ENCODE data around the gene TGFBR3L. TPM values are rescaled to one million over a fixed set of nuclear protein-coding genes. Genes with fewer than 3 reads are reported as not detected.

TGFBR3L gene
- total RNA-seq, 1 donor from 2014 or later: 1.8 TPM

- H3K27ac Mint-ChIP-seq: peak overlapping the region; percentile 15
- Histone ChIP-seq H3K27ac (no peak overlapping the region), H3K4me1 (peaks cover 8% of the 10 kb centered on the region), H2AFZ (replicated peaks) (no peak overlapping the region), H3K79me2 (ENCODE audit: low read depth) (peaks cover 8% of the 10 kb centered on the region), H3K4me3 (no peak overlapping the region), H3K27me3 (peaks cover 13% of the 10 kb centered on the region), H4K20me1 (ENCODE audit: low read depth) (peaks cover 70% of the 10 kb centered on the region), H3K9me3 (ENCODE audit: low read depth) (no peaks in the 10 kb centered on the region), H3F3A (ENCODE audit: low read depth) (peaks cover 53% of the 10 kb centered on the region), H3K36me3 (no peaks in the 10 kb centered on the region), H3K9ac (no peak overlapping the region), H3K4me2 (no peak overlapping the region)
- TF ChIP-seq EZH2phosphoT487 (IDR thresholded peaks at IDR 0.05): no peak
- no peak for TF ChIP-seq CTCF (IDR thresholded peaks at IDR 0.05)
- no peak for TF ChIP-seq EZH2 (IDR thresholded peaks at IDR 0.05)
- H3K36me3 Mint-ChIP-seq: peaks cover 7% of the 10 kb centered on the region
- peak overlapping the region; percentile 61 for H3K4me3 Mint-ChIP-seq
- H3K9me3 Mint-ChIP-seq: no peaks in the 10 kb centered on the region
- DNase-seq (ENCODE audit: low spot score): no peak
- peaks cover 19% of the 10 kb centered on the region for H3K27me3 Mint-ChIP-seq (ENCODE audit: insufficient read depth, low read depth)
- peaks cover 37% of the 10 kb centered on the region for H3K4me1 Mint-ChIP-seq
These were observed 8.9 kb downstream of the TGFBR3L start for GRCh38 chr19:7923295-7924191.

- Mint-ChIP-seq H3K9me3 (no peaks in the 10 kb centered on the region), H3K36me3 (peaks cover 7% of the 10 kb centered on the region), H3K27ac (no peak overlapping the region), H3K4me3 (peak overlapping the region; percentile 84), H3K4me1 (peaks cover 43% of the 10 kb centered on the region), H3K27me3 (ENCODE audit: insufficient read depth, low read depth) (peaks cover 19% of the 10 kb centered on the region)
- no peak for DNase-seq (ENCODE audit: low spot score)
- no peak overlapping the region for H3K27ac ChIP-seq
- peaks cover 57% of the 10 kb centered on the region for H3F3A ChIP-seq (ENCODE audit: low read depth)
- H3K4me3 ChIP-seq: no peak overlapping the region
- no peak for TF ChIP-seq CTCF (IDR thresholded peaks at IDR 0.05)
- no peak for TF ChIP-seq EZH2phosphoT487 (IDR thresholded peaks at IDR 0.05)
- TF ChIP-seq EZH2 (IDR thresholded peaks at IDR 0.05): no peak
- H3K36me3 ChIP-seq: no peaks in the 10 kb centered on the region
- H3K4me2 ChIP-seq: no peak overlapping the region
- H3K79me2 ChIP-seq (ENCODE audit: low read depth): peaks cover 8% of the 10 kb centered on the region
- peaks cover 8% of the 10 kb centered on the region for H3K4me1 ChIP-seq
- peaks cover 66% of the 10 kb centered on the region for H4K20me1 ChIP-seq (ENCODE audit: low read depth)
- peaks cover 6% of the 10 kb centered on the region for H3K27me3 ChIP-seq
- no peak overlapping the region for H2AFZ ChIP-seq (replicated peaks)
- no peaks in the 10 kb centered on the region for H3K9me3 ChIP-seq (ENCODE audit: low read depth)
- H3K9ac ChIP-seq: no peak overlapping the region
These were observed 9.6 kb downstream of the TGFBR3L start for GRCh38 chr19:7924241-7924640.

GRCh38 chr19:7924651-7925170, 10.1 kb downstream of the TGFBR3L start:
- Mint-ChIP-seq H3K4me3 (peak overlapping the region; percentile 64), H3K9me3 (no peaks in the 10 kb centered on the region), H3K27me3 (ENCODE audit: insufficient read depth, low read depth) (peaks cover 17% of the 10 kb centered on the region), H3K36me3 (peaks cover 7% of the 10 kb centered on the region), H3K27ac (no peak overlapping the region), H3K4me1 (peaks cover 41% of the 10 kb centered on the region)
- Histone ChIP-seq H3K4me3 (peak overlapping the region; percentile 60), H3K79me2 (ENCODE audit: low read depth) (peaks cover 8% of the 10 kb centered on the region), H3K27me3 (peaks cover under 1% of the 10 kb centered on the region), H4K20me1 (ENCODE audit: low read depth) (peaks cover 66% of the 10 kb centered on the region), H3K9ac (no peak overlapping the region), H3F3A (ENCODE audit: low read depth) (peaks cover 57% of the 10 kb centered on the region), H2AFZ (replicated peaks) (no peak overlapping the region), H3K4me2 (peak overlapping the region; percentile 84), H3K36me3 (no peaks in the 10 kb centered on the region), H3K9me3 (ENCODE audit: low read depth) (no peaks in the 10 kb centered on the region), H3K27ac (no peak overlapping the region), H3K4me1 (peaks cover 6% of the 10 kb centered on the region)
- no peak for TF ChIP-seq CTCF (IDR thresholded peaks at IDR 0.05)
- no peak for TF ChIP-seq EZH2 (IDR thresholded peaks at IDR 0.05)
- TF ChIP-seq EZH2phosphoT487 (IDR thresholded peaks at IDR 0.05): no peak
- DNase-seq (ENCODE audit: low spot score): peak; percentile 39

Data from neural progenitor cell (in vitro differentiated cells).